ENCODE data around the gene RGL3.
"Not testable (repeated sequence)": the region's sequence is repeated elsewhere in the genome, so short reads cannot be mapped to it uniquely, and the experiment has no call there.

Gene RGL3

DNA sequence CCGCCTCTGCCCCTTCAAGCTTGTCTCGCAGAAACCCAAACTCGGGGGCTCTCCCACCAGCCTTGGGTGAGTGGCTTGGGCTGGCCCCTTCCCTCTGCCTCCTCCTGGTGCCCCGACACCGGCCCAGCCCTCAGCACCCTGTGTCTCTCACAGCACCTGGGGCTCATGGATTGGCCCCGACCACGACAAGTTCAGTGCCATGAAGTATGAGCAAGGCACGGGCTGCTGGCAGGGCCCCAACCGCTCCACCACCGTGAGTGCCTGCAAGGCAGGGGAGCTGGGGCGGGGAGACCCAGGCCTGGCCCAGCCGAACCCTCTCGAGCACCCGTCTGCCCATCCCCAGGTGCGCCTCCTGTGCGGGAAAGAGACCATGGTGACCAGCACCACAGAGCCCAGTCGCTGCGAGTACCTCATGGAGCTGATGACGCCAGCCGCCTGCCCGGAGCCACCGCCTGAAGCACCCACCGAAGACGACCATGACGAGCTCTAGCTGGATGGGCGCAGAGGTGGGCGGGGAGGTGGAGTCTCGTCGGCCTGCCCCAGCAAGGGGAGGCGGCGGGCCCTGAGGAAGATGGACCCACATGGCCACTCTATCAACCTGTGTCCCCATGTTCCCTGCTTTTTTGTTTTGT is 29.9 kb upstream of the RGL3 start:
- DNase-seq, result no peak

DNA sequence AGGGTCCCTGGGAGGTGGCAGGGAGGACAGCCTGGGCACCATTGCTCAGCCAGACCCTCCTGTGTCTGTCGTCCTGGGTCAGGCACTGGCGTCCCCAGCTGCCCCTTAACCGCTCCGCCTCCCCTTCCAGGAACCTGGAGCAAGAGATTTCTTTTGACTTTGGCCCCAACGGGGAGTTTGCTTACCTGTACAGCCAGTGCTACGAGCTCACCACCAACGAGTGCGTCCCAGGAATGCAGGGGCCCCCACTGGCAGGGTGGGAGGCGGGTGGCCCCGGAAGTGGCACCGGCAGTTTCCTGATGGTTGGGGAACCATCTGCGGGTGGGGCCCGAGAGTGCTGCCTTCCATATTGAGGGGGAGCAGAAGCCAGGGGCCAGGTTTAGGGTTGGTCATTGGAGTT is 29.3 kb upstream of the RGL3 start:
- no peak for DNase-seq

DNA sequence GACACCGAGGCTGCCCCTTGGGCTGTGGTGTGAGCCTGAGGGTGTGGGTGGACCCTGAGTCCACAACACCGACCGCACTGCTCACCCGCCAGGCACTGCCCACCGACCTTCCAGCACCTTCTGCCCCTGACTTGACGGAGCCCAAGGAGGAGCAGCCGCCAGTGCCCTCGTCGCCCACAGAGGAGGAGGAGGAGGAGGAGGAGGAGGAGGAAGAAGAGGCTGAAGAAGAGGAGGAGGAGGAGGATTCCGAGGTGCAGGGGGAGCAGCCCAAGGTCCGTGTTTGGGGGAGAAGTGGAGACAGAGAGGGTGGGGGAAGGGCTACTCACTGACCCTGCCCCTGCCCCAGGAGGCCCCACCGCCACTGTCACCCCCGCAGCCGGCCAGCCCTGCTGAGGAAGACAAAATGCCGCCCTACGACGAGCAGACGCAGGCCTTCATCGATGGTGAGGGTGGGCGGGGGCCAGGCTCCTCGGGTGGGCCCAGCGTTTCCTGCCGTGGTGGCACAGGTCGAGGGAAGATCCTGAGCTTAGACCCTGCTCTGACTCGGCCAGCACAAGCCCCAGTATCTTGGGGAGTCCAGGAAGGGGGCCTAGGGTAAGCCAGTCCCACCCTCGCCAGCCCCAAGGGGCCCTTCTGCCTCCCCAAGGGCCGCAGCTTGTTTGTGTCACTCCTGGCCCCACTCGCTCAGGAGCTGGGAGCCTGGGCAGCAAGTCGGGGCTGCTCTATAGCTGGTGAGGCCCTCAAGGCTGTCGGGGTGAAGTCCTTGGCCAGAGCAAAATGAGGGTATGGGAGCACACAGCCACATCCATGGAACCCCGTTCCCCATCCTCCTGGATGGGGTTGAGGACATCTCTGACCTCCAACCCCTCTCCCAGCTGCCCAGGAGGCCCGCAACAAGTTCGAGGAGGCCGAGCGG is 28.5 kb upstream of the RGL3 start:
- DNase-seq, result no peak

DNA sequence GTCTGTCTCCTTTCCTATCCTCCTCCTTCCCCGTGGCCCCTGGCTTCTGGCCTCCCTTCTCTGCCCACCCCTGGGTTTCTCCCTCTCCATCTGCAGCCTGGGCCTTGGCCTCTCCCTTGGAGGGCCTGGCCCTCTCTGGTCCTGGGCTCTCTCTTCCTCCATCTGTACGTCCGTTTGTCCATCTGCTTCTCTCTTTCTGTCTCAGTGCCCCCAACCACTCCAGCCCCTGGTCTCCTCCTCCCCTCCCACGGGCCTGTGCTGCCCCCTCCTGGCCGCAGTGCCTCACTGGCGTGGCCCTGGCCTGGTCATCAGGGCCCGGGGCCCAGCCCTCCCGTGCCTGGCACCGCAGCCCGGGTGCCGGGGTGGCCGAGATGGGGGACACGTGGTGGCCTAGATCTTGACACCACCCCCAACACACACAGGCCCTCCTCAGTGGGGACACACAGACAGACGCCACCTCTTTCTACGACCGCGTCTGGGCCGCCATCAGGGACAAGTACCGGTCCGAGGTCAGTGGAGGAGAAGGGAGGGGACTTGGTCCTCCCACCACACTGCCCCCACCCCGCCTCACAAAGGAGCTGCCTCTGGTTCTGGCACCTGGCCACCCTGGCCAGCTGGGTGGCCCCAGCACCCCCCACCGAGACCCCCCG is 27.7 kb upstream of the RGL3 start:
- peak; percentile 63 for DNase-seq

DNA sequence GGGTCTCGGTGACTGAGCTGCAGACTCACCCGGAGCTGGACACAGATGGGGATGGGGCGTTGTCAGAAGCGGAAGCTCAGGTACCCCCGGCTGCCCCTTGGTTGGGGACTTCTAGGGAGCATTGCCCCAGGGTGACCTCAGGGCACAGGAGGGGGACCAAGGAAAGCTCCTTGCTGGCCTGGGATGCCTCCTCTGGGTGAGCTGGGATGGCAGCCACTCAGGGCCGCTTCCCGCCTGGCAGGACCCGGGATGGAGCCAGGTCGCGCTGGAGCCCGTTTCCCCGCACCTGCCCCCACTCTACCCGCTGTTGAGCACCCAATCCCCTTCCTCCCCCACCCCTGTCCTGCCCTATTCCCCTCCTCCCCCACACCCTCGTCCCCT is 27.1 kb upstream of the RGL3 start:
- DNase-seq, result no peak

DNA sequence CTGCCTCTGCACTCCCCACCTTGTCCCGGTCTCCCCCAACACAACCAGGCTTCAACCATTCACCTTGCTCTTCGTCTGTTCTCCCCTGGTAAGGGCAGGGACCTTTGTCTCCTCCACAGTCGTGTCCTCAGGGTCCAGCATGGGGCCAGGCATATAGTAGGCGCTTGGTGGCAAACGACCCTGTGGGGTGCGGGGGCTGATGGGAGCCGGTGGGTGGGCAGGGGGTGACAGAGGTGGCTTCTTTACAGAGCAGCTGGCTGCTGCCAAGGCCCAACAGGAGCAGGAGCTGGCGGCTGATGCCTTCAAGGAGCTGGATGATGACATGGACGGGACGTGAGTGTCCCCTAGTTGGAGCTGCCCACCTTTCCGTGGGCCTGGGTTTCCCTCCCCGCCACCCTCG is 26.0 kb upstream of the RGL3 start:
- no peak for DNase-seq

DNA sequence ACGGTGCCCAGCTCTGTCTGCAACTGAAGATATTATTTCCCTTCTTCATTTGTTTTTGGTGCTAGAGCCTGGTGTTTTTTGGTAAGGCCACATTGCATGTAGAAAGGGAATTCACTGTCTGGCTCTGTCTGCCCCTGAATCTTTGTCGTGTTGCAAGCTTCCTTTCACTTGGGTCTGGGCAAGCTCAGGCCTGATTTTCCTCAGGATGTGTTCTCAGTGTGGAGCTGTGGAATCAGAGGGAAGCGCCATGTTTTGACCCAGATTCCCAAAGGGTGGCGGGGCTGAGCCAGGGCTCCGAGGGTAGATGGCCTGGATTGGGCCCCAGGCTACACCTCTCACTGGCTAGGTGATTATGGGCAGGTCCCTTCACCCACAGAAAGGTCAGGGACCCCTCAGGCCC is 24.9 kb upstream of the RGL3 start:
- no peak for DNase-seq

DNA sequence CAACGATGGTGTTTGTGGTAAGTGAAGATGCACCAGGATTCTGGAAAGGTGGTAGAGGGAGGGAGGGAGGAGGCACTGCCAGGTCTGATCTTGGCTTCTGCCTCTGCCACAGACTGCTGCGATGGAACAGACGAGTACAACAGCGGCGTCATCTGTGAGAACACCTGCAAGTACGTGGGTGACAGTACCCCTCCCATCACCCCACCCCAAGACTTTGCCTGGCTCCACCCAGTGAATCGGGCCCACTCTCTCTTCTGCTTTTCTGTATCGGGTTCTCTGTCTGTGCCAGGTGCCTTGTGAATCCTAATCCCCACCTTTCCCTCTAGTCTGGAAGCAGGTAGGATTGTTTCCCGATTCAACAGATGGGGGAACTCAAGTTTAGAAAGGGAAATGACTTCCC is 18.8 kb upstream of the RGL3 start:
- no peak for DNase-seq

DNA sequence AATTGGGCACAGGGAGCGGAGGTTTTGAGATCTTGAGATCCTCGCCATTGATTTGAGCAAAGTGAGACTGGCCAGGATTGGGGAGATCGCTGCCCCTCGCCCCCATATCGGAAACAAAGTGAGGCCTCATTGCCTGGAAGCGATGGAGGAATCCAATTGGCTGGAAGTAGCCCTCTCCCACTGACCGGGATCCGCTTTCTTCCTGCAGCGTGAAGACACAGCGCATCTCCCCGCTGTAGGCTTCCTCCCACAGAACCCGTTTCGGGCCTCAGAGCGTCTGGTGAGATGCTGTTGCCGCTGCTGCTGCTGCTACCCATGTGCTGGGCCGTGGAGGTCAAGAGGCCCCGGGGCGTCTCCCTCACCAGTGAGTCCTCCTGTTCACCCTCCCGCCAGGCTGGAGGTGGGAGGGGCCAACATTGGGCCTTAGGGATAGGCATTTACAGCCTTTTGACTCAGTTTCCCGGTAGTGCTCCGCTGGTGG is 16.8 kb upstream of the RGL3 start:
- no peak for DNase-seq

DNA sequence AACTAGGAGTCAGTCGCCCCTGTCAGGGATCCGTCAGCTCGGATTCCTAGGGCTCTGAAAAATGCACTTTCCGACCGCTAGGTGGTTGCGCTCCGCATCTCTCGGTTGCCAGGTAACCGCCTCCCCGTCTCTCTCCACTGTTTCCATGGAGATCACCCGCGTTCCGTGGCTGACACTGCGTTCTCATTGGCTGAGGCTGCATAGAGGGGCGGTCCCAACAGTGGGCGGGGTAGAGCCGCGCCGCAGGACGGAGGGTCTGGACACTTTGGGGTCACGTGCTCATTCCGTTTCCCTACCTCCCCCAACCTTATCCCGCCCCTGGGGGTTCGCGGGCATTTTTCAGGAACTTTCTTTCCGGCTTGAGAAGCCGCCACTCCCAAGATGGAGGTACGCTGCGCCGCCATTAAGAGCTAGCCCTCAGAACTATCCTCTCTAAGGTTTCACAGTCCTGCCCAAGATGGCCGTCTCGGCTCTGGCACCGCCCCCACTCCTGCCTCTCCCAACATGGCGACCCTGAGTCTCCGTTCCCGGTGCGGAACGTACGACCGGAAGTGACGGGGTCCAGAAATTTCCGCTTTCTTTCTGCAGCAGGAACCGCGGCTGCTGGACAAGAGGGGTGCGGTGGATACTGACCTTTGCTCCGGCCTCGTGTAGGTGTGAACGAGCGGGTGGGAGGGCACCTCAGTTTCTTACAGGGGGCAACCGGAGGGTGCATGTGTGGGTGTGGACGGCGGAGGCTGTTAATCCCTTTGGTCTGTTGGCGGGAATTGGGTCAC is 16.1 kb upstream of the RGL3 start, which contains the start of the genes ODAD3 and PRKCSH:
ODAD3 (minus strand) TSS at position 65 of the 776 bp plus-strand sequence. CDS start 105 bp downstream, outside the sequence.
PRKCSH (plus strand) TSS at position 579 of the 776 bp plus-strand sequence. CDS start 483 bp downstream, outside the sequence.
- peak; percentile 96 for DNase-seq

DNA sequence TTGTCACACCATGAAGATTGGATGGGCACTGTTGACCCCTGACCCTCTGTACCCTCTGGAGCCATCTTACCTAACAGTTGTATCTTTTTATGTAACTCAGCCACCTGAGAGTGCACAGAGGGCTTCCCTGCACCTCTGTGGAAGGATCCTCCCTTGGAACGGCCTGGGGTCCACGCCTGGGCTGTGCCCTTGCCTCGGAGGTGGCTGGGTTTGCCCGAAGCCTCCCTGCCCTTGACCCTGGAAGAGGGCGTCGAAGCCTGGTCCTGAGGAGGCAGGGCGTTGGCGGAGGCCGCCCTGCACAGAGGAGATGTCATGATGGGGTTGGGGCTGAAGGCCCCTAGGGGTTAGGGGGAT is 15.6 kb upstream of the RGL3 start:
- DNase-seq, result no peak

DNA sequence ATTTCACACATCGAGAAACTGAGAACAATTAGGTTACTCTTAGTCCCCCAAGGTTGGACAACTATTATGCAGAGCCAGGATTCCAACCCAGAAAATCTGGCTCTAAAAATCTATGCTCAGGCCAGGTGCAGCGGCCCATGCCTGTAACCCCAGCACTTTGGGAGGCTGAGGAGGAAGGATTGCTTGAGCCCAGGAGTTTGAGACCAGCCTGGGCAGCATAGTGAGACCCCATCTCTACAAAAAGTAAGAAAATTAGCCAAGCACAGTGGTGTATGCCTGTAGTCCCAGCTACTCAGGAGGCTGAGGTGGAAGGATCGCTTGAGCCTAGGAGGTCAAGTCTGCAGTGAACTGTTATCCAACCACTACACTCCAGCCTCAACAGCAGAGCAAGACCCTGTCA is 14.4 kb upstream of the RGL3 start:
- not testable (repeated sequence) for DNase-seq

DNA sequence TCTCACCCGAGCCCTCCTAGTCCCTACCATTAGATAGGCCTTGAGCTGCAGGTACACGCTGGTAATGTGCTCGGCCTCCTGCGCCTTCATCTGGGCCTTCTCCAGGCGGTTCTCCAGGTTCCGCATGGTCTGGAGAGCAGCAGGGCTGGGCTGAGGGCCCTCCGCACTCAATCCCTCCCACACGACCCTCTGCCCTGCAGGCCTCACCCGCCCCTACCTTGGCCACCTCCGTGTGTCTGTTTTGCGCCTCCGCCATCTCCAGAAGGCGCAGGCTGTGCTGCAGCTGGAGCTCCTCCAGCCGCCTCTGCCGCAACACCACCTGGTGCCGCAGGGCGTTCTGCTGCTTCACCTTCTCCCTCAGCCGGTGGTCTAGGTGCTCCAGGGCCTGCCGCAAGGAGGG is 7.5 kb upstream of the RGL3 start:
- DNase-seq, result no peak

DNA sequence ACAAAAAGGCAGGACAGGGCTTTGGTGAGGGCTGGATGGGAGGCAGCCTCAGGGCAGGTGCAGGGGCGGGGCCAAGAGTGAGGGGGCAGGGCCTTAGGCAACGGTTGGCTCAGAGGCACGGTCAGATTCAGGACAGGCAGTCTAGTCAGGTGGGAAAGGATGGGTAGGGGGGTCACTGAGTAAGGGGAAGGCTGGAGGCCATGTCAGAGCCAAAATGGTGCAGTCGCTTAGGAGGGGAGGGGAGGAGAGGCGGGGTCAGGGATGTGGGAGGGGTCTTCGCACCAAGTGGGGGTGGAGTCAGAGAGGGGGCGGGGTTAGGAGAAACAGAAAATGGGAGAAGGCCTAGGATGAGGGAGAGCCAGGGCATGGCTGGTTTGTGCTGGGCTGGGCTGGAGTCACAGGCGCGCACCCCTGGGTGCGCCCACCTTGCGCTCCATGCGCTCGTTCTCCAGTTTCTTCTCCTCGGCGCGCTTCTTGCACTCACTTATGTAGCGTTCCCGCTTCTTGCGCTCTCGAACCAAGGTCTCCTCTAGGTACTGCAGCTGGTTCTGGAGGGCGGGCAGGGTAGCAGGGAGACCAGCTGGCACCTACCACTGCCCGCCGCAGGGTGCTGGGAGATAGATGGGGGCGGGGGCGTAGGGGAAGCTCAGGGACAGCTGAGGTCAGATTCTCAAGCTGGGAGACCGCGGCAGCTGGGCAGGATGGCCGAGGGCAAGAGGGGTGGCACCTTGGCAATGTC is 6.8 kb upstream of the RGL3 start:
- DNase-seq, result no peak

DNA sequence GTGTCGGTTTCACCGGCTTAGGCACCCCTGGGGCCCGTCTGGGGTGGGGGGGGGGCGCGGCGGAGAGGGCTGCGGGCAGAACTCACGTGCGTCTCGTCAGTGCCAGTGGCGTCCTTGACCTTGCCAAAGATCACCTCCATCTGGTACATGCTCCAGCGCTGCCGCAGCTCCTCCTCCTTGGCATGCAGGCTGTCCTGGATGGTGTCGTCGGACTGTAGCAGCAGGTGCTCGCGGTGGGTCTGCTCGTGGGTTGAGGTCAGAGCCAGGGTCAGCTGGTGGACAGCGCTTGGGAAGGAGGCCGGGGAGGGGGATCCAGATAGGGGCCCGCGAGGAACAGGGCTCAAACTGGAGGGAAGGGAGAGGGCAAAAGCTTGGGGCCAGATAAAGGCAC is 4.7 kb upstream of the RGL3 start:
- DNase-seq, result no peak

DNA sequence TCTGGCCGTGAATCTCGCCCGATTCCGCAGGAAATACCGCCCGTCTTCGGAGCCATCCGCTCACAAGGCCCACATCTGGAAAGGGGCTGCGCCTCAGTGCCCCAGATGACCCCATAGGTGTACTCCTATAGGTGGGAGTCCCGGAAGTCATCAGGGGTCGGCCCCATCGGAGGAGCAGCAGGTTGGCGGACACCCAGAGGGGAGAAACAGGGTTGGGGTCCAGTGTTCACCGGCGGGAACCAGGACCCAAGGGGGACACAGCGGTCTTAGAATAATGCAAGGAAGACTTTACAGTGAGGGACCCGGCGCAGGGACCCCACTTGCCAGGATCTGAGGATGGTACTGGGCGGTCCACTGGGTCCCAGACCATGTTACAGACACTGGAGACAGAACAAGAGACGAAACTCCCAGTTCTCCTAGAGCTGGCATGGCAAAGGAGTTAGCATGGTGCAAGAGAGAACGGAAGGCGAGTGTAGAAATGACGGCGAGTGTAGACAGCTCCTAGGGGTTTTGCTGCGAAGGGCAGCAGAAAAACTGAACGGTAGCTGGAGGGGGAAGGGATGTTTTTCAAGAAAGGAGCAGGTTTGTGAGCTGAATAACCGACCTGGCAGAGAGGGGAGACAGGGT is 4.2 kb upstream of the RGL3 start:
- DNase-seq, result no peak

DNA sequence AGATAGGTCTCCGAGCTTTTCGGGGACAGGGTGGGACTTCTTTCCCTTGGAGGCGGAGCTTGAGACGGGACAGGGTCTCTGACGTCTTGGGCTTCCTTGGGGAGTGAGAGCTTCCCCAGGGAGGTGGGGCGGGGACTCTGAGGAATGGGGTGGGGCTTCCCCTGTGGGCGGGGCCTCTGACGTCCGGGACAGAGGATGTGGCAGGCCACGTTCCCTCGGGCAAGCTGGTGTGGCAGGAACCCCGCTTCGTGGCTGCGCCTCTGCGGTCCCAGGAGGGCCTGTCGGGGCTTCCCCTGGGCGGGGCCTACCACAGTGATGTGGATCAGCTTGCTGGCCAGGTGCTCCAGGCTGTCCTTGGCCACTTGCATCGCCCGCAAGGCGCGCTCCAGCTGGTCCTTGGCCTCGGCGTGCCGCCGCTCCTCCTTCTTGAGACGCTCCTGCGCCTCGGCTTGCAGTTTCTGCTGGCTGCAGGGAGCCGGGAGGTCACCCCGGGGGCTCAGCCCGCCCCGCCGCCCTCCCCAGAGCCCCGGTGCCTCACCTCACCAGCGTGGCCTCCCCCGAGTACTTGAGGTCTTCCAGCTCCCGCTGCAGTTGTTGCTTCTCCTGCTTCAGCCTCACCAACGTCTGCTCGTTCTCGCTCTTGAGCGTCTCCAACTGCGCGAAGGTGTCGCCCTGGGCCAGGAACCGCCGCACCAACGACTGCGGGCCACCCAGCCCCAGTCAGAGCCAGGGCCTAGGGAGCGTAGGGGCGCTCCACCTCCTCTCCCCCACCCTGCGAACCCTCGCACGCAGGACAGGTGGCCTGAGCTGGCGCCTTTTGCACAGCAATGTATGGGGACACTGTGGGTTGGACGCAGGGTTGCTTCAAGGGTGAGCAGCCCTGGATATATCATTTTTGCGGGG is 3.3 kb upstream of the RGL3 start:
- DNase-seq, result peak; percentile 80

DNA sequence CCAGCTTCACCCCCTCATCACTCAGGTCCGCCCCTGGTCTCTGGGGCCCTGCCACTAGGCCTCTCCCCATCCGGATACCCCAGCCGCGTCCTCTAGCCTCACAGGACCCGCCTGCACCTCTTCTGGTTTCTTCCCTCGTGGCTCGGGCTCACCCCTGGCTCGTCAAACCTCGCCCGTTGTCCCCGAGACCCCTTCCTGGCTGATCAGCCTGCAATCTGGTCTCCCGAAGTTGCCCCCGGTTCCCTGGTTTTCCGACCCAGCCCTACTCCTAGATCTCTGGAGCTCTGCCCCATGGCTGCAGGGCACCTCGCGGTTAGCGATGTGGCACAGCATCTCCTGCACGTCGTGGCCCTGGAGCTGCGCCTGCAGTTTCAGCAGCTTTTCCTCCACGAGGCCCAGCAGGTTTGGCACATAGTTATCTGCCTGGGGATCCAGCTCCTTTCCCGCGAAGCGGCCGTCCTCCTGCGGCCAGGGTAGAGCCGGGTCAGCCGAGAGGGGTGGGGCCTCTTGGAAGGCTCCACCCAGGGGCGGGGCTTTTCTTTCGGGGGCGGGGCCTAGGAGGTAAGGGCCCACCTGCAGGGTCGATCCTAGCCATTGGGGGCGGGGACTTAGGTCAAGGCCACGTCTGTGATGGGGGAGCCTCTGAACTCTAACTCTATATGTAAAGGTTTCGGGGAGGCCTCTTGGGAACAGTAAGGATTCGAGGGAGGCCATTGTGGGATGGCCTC is 2.4 kb upstream of the RGL3 start:
- peak; percentile 55 for DNase-seq

DNA sequence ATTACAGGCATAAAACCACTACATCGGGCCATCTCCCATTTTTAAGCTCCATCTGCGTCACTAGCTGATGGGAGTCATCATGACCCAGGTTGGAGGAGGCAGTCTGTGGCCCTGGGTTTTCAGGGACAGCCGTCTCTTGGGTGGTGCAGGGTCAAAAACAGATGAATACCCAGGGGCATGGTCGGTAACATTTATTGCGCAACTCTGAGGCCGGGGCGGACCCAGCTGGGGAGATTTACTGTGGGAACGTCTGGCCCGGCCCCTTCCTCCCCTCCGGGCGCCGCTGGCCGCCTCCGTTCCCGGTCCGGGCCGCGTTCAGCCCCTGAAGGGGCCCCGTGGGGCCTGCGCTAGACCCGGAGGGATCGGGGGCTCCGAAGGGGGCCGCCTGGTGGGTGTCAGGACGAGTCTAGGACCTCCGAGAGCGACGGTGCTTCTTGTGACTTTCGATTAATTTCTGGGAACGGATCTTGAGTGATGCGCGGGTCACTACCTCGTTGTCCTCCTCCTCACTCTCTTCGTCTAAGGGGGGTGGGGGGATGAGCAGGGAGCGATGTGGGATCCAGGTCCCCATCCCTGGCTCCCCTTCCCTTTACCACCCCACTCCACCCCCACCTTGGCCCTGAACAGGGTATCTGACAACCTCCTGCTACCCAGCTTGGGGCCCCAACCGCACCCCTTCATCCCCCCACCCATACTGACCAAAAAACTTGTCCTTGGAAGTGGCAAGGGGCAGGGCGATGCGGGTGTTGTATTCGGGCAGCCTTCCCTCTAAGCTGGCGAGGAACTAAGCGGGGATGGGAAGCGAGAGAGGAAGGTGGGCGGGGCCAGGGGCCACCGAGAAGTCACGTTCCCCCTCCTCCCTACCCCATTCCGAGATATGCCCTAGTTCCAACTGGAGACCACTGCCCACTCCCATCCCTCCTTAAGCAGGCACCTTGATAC is 1.6 kb upstream of the RGL3 start:
- DNase-seq, result no peak

All from activated CD4-positive, CD25-positive, alpha-beta regulatory T cell treated with anti-CD3 and anti-CD28 coated beads, Interleukin-2, amount 50 U/mL, for 72 hours (primary cell).